Adrenal gland (tissue), 12 donors: ENCODE data around the gene TSPYL1. TPM values are rescaled to one million over a fixed set of nuclear protein-coding genes. Genes with fewer than 3 reads are reported as not detected.

ENCODE experiments used
- DNase-seq, 7 donors: peaks; one replicate each; pipeline ENCODE4 v3.0.0-alpha.2; 2019 to 2020
- H3K27ac ChIP-seq, 5 donors: fragments of 200-600 bp; sonication (generic) in 4 of 5; 1 replicate in 3 of 5; 2 replicates in 2 of 5; pipeline versions ENCODE4 v1.5.1 to v1.8.0; 2016 to 2020; ENCODE audit warnings: mild to moderate bottlenecking in 1 of 5
- H3K27me3 ChIP-seq: fragments of 200-600 bp; 2 replicates; pipeline ENCODE4 v1.8.0; 2021
- H3K36me3 ChIP-seq, 2 donors: fragments of 200-600 bp; replicated peaks in 1 of 2; 1 replicate in 1 of 2; 2 replicates in 1 of 2; pipeline versions ENCODE4 v1.5.1 to v1.8.0; 2018 to 2022
- H3K4me1 ChIP-seq, 2 donors: fragments of 200-600 bp; replicated peaks in 1 of 2; 1 replicate in 1 of 2; 2 replicates in 1 of 2; pipeline versions ENCODE4 v1.5.1 to v1.8.0; 2018 to 2021
- H3K4me3 ChIP-seq, 4 donors: fragments of 200-600 bp; sonication (generic) in 3 of 4; one replicate each; pipeline ENCODE4 v1.5.1; 2016 to 2018
- H3K9me3 ChIP-seq, 3 donors: fragments of 200-600 bp; sonication (generic) in 1 of 3; replicated peaks in 1 of 3; 1 replicate in 2 of 3; 2 replicates in 1 of 3; pipeline versions ENCODE4 v1.5.1 to v1.8.0; 2016 to 2021
- POLR2A ChIP-seq, 2 donors: fragments of 450-650 bp; IDR thresholded peaks; one replicate each; pipeline ENCODE4 v1.6.1; 2017; ENCODE audit warnings: antibody characterized with exemption in 2 of 2, mild to moderate bottlenecking in 2 of 2, moderate library complexity in 1 of 2
- WGBS, 4 donors: extraction: QIAGEN DNeasy Blood & Tissue Kit in 2 of 4; methylation state at CpG; one replicate each; pipeline versions ENCODE4 v1.1.5 to v1.1.7; 2013 to 2017; 5-methylcytosine and 5-hydroxymethylcytosine counted together
- intact Hi-C, 2 donors: fragments of 100-400 bp; cut with DNase I; formaldehyde crosslinking; loops; one replicate each; pipeline versions ENCODE4 v1.14.1 to v1.15.0; 2022 to 2023
- polyA plus RNA-seq, 3 donors: library from polyadenylated mRNA; stranded (reverse); fragments of 200-250 nt in 2 of 3; fragments of 350-450 nt in 1 of 3; fragmentation: Illumina TruSeq in 1 of 3; extraction: RNeasy Lipid Tissue Mini Kit (QIAGEN cat#74804) in 1 of 3; gene quantifications; one replicate each; pipeline ENCODE4 v1.2.3, GENCODE V29; 2013 to 2014
- total RNA-seq, 9 donors: library from RNA; depleted of rRNA in 4 of 9; stranded (reverse); fragments of >200 nt in 4 of 9; fragments of 120-200 nt in 1 of 9; fragmentation: NEBNext Ultra II Directional in 1 of 9; extraction: Animal tissue kit (Norgen Biotek cat#: 25700) in 1 of 9; gene quantifications; one replicate each; pipeline versions ENCODE4 v1.1.0 to v1.2.4, GENCODE V29; 2013 to 2023
- TF ChIP-seq, protein P1 (sequence below), 6 experiments: fragments of 450-650 bp in 4 of 6; fragments of 200-600 bp in 2 of 6; sonication (generic) in 1 of 6; IDR thresholded peaks; 1 replicate in 5 of 6; 2 replicates in 1 of 6; pipeline versions ENCODE4 v1.5.1 to v1.8.0; 2016 to 2021; ENCODE audit warnings: antibody characterized with exemption in 6 of 6, mild to moderate bottlenecking in 2 of 6, moderate library complexity in 1 of 6
- donor health status: healthy with polysubstance abuse.
- donor health status: Bipolar disorder and iron deficiency.
- donor health status: DM: yes; HTN: yes; CAD: no.
- donor health status: DM: no; HTN: no; CAD: no.
- donor health status: DM: no; HTN: no; CAD: no.
- donor health status: DM: yes; HTN: yes; CAD: no.

TSPYL1 gene
- total and polyA plus RNA-seq, 12 donors: 24.8 to 271 (median 181) TPM

DNA sequence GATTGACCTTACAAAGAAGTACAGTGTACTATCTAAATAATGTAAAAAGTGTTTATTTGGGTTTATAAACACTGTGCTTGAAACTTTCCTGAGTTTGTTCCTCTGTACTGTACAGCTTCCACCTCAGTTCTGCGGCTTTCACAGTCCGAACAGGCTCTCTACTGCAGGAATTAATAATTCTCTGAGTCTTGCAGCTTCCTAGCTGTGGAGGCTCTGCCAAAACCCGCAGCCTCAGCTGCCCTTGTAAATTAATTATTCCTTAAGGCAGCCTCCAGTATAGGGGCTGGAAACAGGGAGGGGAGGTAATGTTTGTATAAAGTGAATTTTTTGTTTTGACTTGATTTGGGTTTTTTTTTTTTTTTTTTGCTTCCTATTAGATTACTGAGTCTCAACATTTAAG, 45.0 kb downstream of the TSPYL1 start:
- no peak for DNase-seq
- no peak for TF ChIP-seq POLR2A (IDR thresholded peaks at IDR 0.05)
- TF ChIP-seq, protein P1, sequence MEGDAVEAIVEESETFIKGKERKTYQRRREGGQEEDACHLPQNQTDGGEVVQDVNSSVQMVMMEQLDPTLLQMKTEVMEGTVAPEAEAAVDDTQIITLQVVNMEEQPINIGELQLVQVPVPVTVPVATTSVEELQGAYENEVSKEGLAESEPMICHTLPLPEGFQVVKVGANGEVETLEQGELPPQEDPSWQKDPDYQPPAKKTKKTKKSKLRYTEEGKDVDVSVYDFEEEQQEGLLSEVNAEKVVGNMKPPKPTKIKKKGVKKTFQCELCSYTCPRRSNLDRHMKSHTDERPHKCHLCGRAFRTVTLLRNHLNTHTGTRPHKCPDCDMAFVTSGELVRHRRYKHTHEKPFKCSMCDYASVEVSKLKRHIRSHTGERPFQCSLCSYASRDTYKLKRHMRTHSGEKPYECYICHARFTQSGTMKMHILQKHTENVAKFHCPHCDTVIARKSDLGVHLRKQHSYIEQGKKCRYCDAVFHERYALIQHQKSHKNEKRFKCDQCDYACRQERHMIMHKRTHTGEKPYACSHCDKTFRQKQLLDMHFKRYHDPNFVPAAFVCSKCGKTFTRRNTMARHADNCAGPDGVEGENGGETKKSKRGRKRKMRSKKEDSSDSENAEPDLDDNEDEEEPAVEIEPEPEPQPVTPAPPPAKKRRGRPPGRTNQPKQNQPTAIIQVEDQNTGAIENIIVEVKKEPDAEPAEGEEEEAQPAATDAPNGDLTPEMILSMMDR (IDR thresholded peaks at IDR 0.05): no peak
- H3K27me3 ChIP-seq: no peaks in the 10 kb centered on the region
- H3K4me1 ChIP-seq: no peaks in the 10 kb centered on the region
- no peak overlapping the region for H3K27ac ChIP-seq
- intact Hi-C loops: no loop called here
- 61 to 79% (median 70%) methylated on average over 3 of the region's 3 CpGs for WGBS, 4 donors
- H3K4me3 ChIP-seq: no peak overlapping the region
- peaks cover 0 to 17% of the 10 kb centered on the region in 2 donors for H3K36me3 ChIP-seq
- no peaks in the 10 kb centered on the region for H3K9me3 ChIP-seq

DNA sequence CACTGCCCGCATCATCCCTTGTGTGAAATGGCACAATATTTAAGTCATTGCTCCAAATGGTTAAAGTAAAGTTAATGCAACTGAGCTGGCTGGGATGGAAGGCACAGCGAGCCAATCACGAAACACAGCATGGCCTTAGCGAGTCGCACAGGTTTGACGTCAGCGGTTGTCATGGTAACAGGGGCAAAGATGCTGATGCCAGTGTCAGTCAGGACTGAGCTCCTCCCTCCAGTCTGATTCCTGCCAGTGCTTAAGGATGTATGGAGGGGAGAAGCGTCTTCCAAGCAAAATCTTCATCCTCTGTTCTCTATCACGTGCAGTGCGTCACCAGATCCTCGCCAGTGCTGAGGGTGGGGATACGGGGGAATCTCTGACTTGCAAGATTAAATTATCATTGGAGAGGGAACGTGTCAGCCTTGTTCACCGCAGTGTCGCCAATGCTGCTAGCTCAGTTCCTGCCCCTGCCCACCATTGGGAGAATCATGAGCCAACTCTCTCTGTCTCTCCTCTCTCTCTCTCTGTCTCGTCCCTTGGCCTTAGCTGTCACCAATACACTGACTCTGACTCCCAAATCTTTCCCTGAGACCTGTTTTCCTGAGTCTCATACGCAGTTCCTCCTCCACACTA, 50.3 kb downstream of the TSPYL1 start:
- Histone ChIP-seq H3K36me3 (no peaks in the 10 kb centered on the region), H3K9me3 (no peaks in the 10 kb centered on the region), H3K27me3 (no peaks in the 10 kb centered on the region), H3K27ac (peak overlapping the region in 1 of 5 donors; percentile 9), H3K4me3 (no peak overlapping the region), H3K4me1 (no peaks in the 10 kb centered on the region)
- DNase-seq: peak; percentile 66 to 98 (median 74)
- intact Hi-C loops: no loop called here
- WGBS, 4 donors: 67 to 70% (median 67%) methylated on average over 17 of the region's 17 CpGs
- no peak for TF ChIP-seq POLR2A (IDR thresholded peaks at IDR 0.05)
- TF ChIP-seq, protein P1 (IDR thresholded peaks at IDR 0.05): no peak

Other genes with a start within 250 kb of the TSPYL1 start
- gene FRK, start 219.0 kb downstream of the TSPYL1 start, total RNA-seq: 1 to 10 TPM; 1.7 to 5.1 (median 3.1) TPM
- gene FRK, start 219.0 kb downstream of the TSPYL1 start, polyA plus RNA-seq: 1 to 10 TPM in 1 of 3 donors, under 1 TPM in 2; 0.30 to 1.9 (median 0.40) TPM
- 10 to 100 TPM; 13.7 to 90.9 (median 37.5) TPM for gene NT5DC1, start 179.1 kb downstream of the TSPYL1 start, total RNA-seq
- 10 to 100 TPM; 16.2 to 45.5 (median 21.2) TPM for gene NT5DC1, start 179.1 kb downstream of the TSPYL1 start, polyA plus RNA-seq
- gene COL10A1, start 153.8 kb downstream of the TSPYL1 start, total RNA-seq: under 1 TPM in 2 of 9 donors, not detected in 7; under 0.01 to 0.12 TPM
- under 1 TPM in 1 of 3 donors, not detected in 2; 0.07 TPM for gene COL10A1, start 153.8 kb downstream of the TSPYL1 start, polyA plus RNA-seq
- 10 to 100 TPM; 16.2 to 45.7 (median 32.6) TPM for gene TSPYL4, start 25.9 kb downstream of the TSPYL1 start, total RNA-seq
- gene TSPYL4, start 25.9 kb downstream of the TSPYL1 start, polyA plus RNA-seq: 10 to 100 TPM; 14.6 to 58.4 (median 16.0) TPM
- 10 to 100 TPM; 14.5 to 67.4 (median 40.5) TPM for gene DSE, start 91.0 kb upstream of the TSPYL1 start, total RNA-seq
- 10 to 100 TPM in 1 of 3 donors, 1 to 10 TPM in 2; 7.7 to 17.2 (median 8.7) TPM for gene DSE, start 91.0 kb upstream of the TSPYL1 start, polyA plus RNA-seq
- 10 to 100 TPM in 1 of 9 donors, 1 to 10 TPM in 8; 1.1 to 55.3 (median 6.1) TPM for gene CALHM6, start 181.4 kb upstream of the TSPYL1 start, total RNA-seq
- gene CALHM6, start 181.4 kb upstream of the TSPYL1 start, polyA plus RNA-seq: 10 to 100 TPM in 1 of 3 donors, 1 to 10 TPM in 2; 5.1 to 12.7 (median 10.0) TPM
- 1 to 10 TPM in 5 of 9 donors, under 1 TPM in 4; 0.65 to 2.2 (median 1.3) TPM for gene CALHM5, start 231.7 kb upstream of the TSPYL1 start, total RNA-seq
- gene CALHM5, start 231.7 kb upstream of the TSPYL1 start, polyA plus RNA-seq: 1 to 10 TPM in 1 of 3 donors, under 1 TPM in 2; 0.32 to 1.0 (median 0.44) TPM